ENCODE data around the gene POU5F2. TPM values are rescaled to one million over a fixed set of nuclear protein-coding genes. Genes with fewer than 3 reads are reported as not detected.

The POU5F2 gene
- total and polyA plus RNA-seq, 2 of the 8 experiments (the other 6 are each of a cell fraction or from before 2014, with no cell fraction given) = 0.06 to 0.08 TPM

DNA sequence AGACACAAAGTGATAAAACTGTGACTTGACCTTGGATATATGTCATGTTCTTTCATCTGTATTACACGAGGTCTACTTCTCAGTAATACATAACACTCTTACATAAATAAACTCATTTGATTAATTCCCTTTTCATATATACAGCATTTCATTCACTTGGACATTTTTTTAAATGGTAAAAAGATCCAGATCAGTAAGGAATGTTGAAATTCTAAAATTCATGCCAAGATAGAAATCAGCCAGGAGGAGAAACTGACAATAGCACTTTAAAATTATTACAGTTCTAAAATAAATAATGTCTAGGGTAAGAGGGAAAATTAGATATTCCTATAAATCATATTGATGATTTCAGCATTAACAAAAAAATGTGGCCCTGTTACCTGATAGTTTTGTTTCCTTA, 46.2 kb upstream of the POU5F2 start:
- H3K4me3 ChIP-seq (ENCODE audit: extremely low read depth in 1 of 4, insufficient read depth in 2 of 4, low read depth in 3 of 4, low read length in 4 of 4) = no peak overlapping the region
- no peaks in the 10 kb centered on the region for H3K23me2 ChIP-seq (ENCODE audit: low read depth, low read length)
- no peak overlapping the region for H2BK12ac ChIP-seq (ENCODE audit: low read depth, low read length)
- H2BK120ac ChIP-seq (replicated peaks; ENCODE audit: low read depth, low read length) = no peak overlapping the region
- POLR2A ChIA-PET (ENCODE audit: partially characterized antibody) = no interaction called here
- no peak overlapping the region for H2BK20ac ChIP-seq (ENCODE audit: low read length)
- no peak overlapping the region for H3K4ac ChIP-seq (replicated peaks; ENCODE audit: insufficient read length, low read depth, low read length)
- H3K4me2 ChIP-seq (ENCODE audit: insufficient read depth in 1 of 2, low read depth in 2 of 2, low read length in 2 of 2) = no peak overlapping the region
- H3K23ac ChIP-seq (ENCODE audit: insufficient read length) = no peak overlapping the region
- H2AFZ ChIP-seq (ENCODE audit: low read length) = no peak overlapping the region
- DNase-seq (ENCODE audit: low read depth in 1 of 2, low spot score in 2 of 2) (no peak), FAIRE-seq (no peak)
- CTCF ChIA-PET (ENCODE audit: partially characterized antibody) = interaction anchor here (4.5 kb wide), 1 partner anchor 13 kb away, joined by 26 read pairs; no protein-coding TSS in a partner anchor
- no peak overlapping the region for H2AK5ac ChIP-seq (ENCODE audit: low read depth, low read length)
- no peak overlapping the region for H3K9ac ChIP-seq (replicated peaks in 1 of 4; ENCODE audit: extremely low read depth in 1 of 4, low read depth in 3 of 4, low read length in 3 of 4)
- WGBS, 2 experiments (ENCODE audit: extremely low coverage in 1 of 2, insufficient coverage in 1 of 2, insufficient read length in 1 of 2, insufficient replicate concordance in 2 of 2, low coverage in 1 of 2, low lambda C conversion rate in 2 of 2, missing lambda C conversion rate in 1 of 2) = 83% methylated on average over 1 of the region's 1 CpG; no CpG with 5 or more reads in 1 of the 2 experiments
- no peaks in the 10 kb centered on the region; a peak in 1 of 7 replicates for H3K4me1 ChIP-seq (replicated peaks in 1 of 4; ENCODE audit: control insufficient read depth in 3 of 4, insufficient read depth in 4 of 4, low read length in 3 of 4)
- H4K91ac ChIP-seq (replicated peaks; ENCODE audit: insufficient read length, low read length) = no peak overlapping the region
- no peak overlapping the region for H3K27ac ChIP-seq (ENCODE audit: low read depth, low read length)
- no peak overlapping the region for H3K14ac ChIP-seq (ENCODE audit: insufficient read length)
- H2BK15ac ChIP-seq (ENCODE audit: low read length) = no peak overlapping the region
- no peaks in the 10 kb centered on the region for H3K9me3 ChIP-seq (ENCODE audit: insufficient read depth in 2 of 2, low read depth in 1 of 2, low read length in 1 of 2)
- peaks cover 0 to 1% (median 0%) of the 10 kb centered on the region in 4 experiments; a peak in 1 of 7 replicates for H3K27me3 ChIP-seq (replicated peaks in 1 of 4; ENCODE audit: control insufficient read depth in 3 of 4, extremely low read depth in 1 of 4, insufficient read depth in 3 of 4, low read length in 3 of 4)
- H3K56ac ChIP-seq (replicated peaks; ENCODE audit: insufficient read length, low read depth, low read length) = no peak overlapping the region
- H4K20me1 ChIP-seq (replicated peaks in 1 of 2; ENCODE audit: control insufficient read depth in 1 of 2, insufficient read depth in 2 of 2, low read length in 2 of 2) = peaks cover 0 to 2% of the 10 kb centered on the region in 2 experiments
- H3K18ac ChIP-seq (ENCODE audit: extremely low read depth, low read length) = no peak overlapping the region
- no peak overlapping the region for H4K5ac ChIP-seq (ENCODE audit: insufficient read length, low read depth, low read length)
- H3K79me1 ChIP-seq (ENCODE audit: low read depth, low read length) = no peaks in the 10 kb centered on the region
- no peak overlapping the region for H2BK5ac ChIP-seq (ENCODE audit: low read depth, low read length)
- H3K36me3 ChIP-seq (ENCODE audit: control insufficient read depth in 2 of 4, insufficient read depth in 4 of 4, low read length in 3 of 4) = no peaks in the 10 kb centered on the region
- no peak overlapping the region for H4K8ac ChIP-seq (ENCODE audit: extremely low read depth, insufficient read depth, low read length)
- H3K79me2 ChIP-seq (ENCODE audit: control insufficient read depth in 1 of 2, insufficient read depth in 2 of 2, low read length in 2 of 2) = no peaks in the 10 kb centered on the region
- TF ChIP-seq SP2 (IDR thresholded peaks at IDR 0.05; ENCODE audit: low read length) (no peak), POU5F1 (IDR thresholded peaks at IDR 0.05; ENCODE audit: low read depth, low read length) (no peak), KDM1A (IDR thresholded peaks at IDR 0.05; ENCODE audit: borderline replicate concordance, low read length) (no peak), CHD2 (IDR thresholded peaks at IDR 0.05; ENCODE audit: low read length) (no peak), SP4 (IDR thresholded peaks at IDR 0.05; ENCODE audit: low read length) (no peak), ASH2L (IDR thresholded peaks at IDR 0.05; ENCODE audit: low read length) (no peak), EZH2 (IDR thresholded peaks at IDR 0.05; ENCODE audit: low read depth, low read length, severe bottlenecking) (no peak), CBX8 (IDR thresholded peaks at IDR 0.05; ENCODE audit: borderline replicate concordance, low read depth, low read length) (no peak), TAF1 (IDR thresholded peaks at IDR 0.05; ENCODE audit: low read depth, low read length) (no peak), POLR2A (IDR thresholded peaks at IDR 0.05; ENCODE audit: control extremely low read depth in 1 of 2, low read depth in 2 of 2, low read length in 2 of 2) (no peak), RFX5 (IDR thresholded peaks at IDR 0.05; ENCODE audit: borderline replicate concordance, low read depth, low read length) (no peak), CTBP2 (IDR thresholded peaks at IDR 0.05; ENCODE audit: borderline replicate concordance, insufficient read depth, insufficient read length, low read length) (no peak), ZNF274 (IDR thresholded peaks at IDR 0.05; ENCODE audit: borderline replicate concordance, extremely low read depth, low read length) (no peak), TCF12 (IDR thresholded peaks at IDR 0.05; ENCODE audit: low read depth, low read length) (no peak)
- TF ChIP-seq, protein P1, sequence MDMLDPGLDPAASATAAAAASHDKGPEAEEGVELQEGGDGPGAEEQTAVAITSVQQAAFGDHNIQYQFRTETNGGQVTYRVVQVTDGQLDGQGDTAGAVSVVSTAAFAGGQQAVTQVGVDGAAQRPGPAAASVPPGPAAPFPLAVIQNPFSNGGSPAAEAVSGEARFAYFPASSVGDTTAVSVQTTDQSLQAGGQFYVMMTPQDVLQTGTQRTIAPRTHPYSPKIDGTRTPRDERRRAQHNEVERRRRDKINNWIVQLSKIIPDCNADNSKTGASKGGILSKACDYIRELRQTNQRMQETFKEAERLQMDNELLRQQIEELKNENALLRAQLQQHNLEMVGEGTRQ (IDR thresholded peaks at IDR 0.05; ENCODE audit: low read length) = no peak
